HepG2 (cell line): ENCODE data around the gene PPAT. TPM values are rescaled to one million over a fixed set of nuclear protein-coding genes. Genes with fewer than 3 reads are reported as not detected.

Source experiments
- CENPT ChIP-seq: sonication (generic); formaldehyde crosslinking; IDR thresholded peaks from 2 replicates; pipeline ENCODE4 v1.8.0; 2022; ENCODE audit warnings: low read depth, mild to moderate bottlenecking, moderate library complexity, missing genetic modification reagents
- ESRRA ChIP-seq: sonication (generic); formaldehyde crosslinking; IDR thresholded peaks from 2 replicates; pipeline ENCODE4 v1.5.1; 2020; ENCODE audit warnings: mild to moderate bottlenecking, low read depth, missing genetic modification reagents
- HMG20B ChIP-seq: conservative IDR thresholded peaks from 2 replicates; pipeline ENCODE4 v1.6.1; 2016; ENCODE audit warnings: missing genetic modification reagents, missing compliant biosample characterization
- KDM2A ChIP-seq: sonication (generic); formaldehyde crosslinking; IDR thresholded peaks from 2 replicates; pipeline ENCODE4 v1.4.0; 2020; ENCODE audit warnings: low read depth, missing genetic modification reagents, borderline replicate concordance
- MIER3 ChIP-seq: IDR thresholded peaks from 2 replicates; pipeline ENCODE4 v1.6.1; 2016; ENCODE audit warnings: missing compliant biosample characterization, borderline replicate concordance
- SRSF1 ChIP-seq: fragments of 200-400 bp; formaldehyde crosslinking; optimal IDR thresholded peaks from 2 replicates; pipeline ENCODE3; 2017; ENCODE audit warnings: mild to moderate bottlenecking, low read depth, low read length, moderate library complexity
- TFDP1 ChIP-seq: IDR thresholded peaks from 2 replicates; pipeline ENCODE4 v1.6.1; 2016; ENCODE audit warnings: missing compliant biosample characterization, missing genetic modification reagents, borderline replicate concordance
- ZIK1 ChIP-seq: sonication (generic); formaldehyde crosslinking; IDR thresholded peaks from 2 replicates; pipeline ENCODE4 v1.5.0; 2020; ENCODE audit warnings: mild to moderate bottlenecking, low read depth, missing genetic modification reagents, borderline replicate concordance
- ZNF10 ChIP-seq: sonication (generic); formaldehyde crosslinking; IDR thresholded peaks from 2 replicates; pipeline ENCODE4 v1.4.0; 2020; ENCODE audit warnings: mild to moderate bottlenecking, low read depth, missing genetic modification reagents, borderline replicate concordance
- ZNF230 ChIP-seq: sonication (generic); formaldehyde crosslinking; IDR thresholded peaks from 2 replicates; pipeline ENCODE4 v1.4.0; 2020; ENCODE audit warnings: mild to moderate bottlenecking, missing genetic modification reagents
- ZNF44 ChIP-seq: sonication (generic); formaldehyde crosslinking; IDR thresholded peaks from 2 replicates; pipeline ENCODE4 v1.5.1; 2020; ENCODE audit warnings: mild to moderate bottlenecking, missing genetic modification reagents
- ZNF496 ChIP-seq: sonication (generic); formaldehyde crosslinking; IDR thresholded peaks from 2 replicates; pipeline ENCODE4 v1.8.1; 2023; ENCODE audit warnings: mild to moderate bottlenecking, moderate library complexity, missing genetic modification reagents; ENCODE audit not compliant: insufficient replicate concordance
- ZNF709 ChIP-seq: sonication (generic); formaldehyde crosslinking; IDR thresholded peaks from 2 replicates; pipeline ENCODE4 v1.5.0; 2020; ENCODE audit warnings: mild to moderate bottlenecking, missing genetic modification reagents
- polyA plus RNA-seq, 8 experiments: library from polyadenylated mRNA; depleted of rRNA in 3 of 8; stranded (reverse) in 7 of 8; unstranded in 1 of 8; fragments of >200 nt; fragmentation: Illumina TruSeq in 4 of 8; extraction: Trizol in 4 of 8; gene quantifications; 2 replicates each; pipeline versions ENCODE4 v1.2.1 to v1.2.3, GENCODE V29; 2011 to 2016; ENCODE audit warnings: low read depth in 4 of 8, missing spikeins in 1 of 8, mixed read lengths in 1 of 8; ENCODE audit not compliant: insufficient read depth in 1 of 8
- total RNA-seq, 5 experiments: library from RNA; depleted of rRNA; stranded (reverse); fragments of >200 nt; fragmentation: Illumina TruSeq; extraction: Trizol; gene quantifications; 2 replicates each; pipeline ENCODE4 v1.2.3, GENCODE V29; 2016; ENCODE audit warnings: low read depth in 1 of 5
- TF ChIP-seq, protein P1 (sequence below): sonication (generic); formaldehyde crosslinking; IDR thresholded peaks from 2 replicates; pipeline ENCODE4 v1.8.0; 2022; ENCODE audit warnings: missing genetic modification reagents, mild to moderate bottlenecking, inconsistent platforms, borderline replicate concordance
- TF ChIP-seq, protein P2 (sequence below): sonication (generic); formaldehyde crosslinking; IDR thresholded peaks from 2 replicates; pipeline ENCODE4 v1.4.0; 2020; ENCODE audit warnings: mild to moderate bottlenecking, low read depth, missing genetic modification reagents
- TF ChIP-seq, protein P3 (sequence below): sonication (generic); formaldehyde crosslinking; IDR thresholded peaks from 2 replicates; pipeline ENCODE4 v1.9.0; 2021; ENCODE audit warnings: missing genetic modification reagents, borderline replicate concordance
- TF ChIP-seq, protein P4 (sequence below): sonication (generic); formaldehyde crosslinking; IDR thresholded peaks from 2 replicates; pipeline ENCODE4 v1.8.0; 2022; ENCODE audit warnings: missing genetic modification reagents, mild to moderate bottlenecking, borderline replicate concordance
- TF ChIP-seq, protein P5 (sequence below): sonication (generic); formaldehyde crosslinking; IDR thresholded peaks from 2 replicates; pipeline ENCODE4 v1.8.0; 2022; ENCODE audit warnings: mild to moderate bottlenecking, missing genetic modification reagents

The PPAT gene
- total and polyA plus RNA-seq, 2 of the 13 experiments (the other 11 are each of a cell fraction or from before 2014, with no cell fraction given) = 16.9 to 62.6 TPM

- TF ChIP-seq SRSF1 (peak; percentile 31), HMG20B (no peak), MIER3 (CRISPR knock-in tag) (0 out of 2 replicates have a peak, but pooled peaks have one; percentile 56), ZNF44 (CRISPR knock-in tag) (no peak), ZNF496 (CRISPR knock-in tag) (no peak), ZNF709 (CRISPR knock-in tag) (no peak), KDM2A (CRISPR knock-in tag) (peak; percentile 90), ZNF230 (CRISPR knock-in tag) (0 out of 2 replicates have a peak, but pooled peaks have one; percentile 29), ZIK1 (no peak), TFDP1 (CRISPR knock-in tag) (0 out of 2 replicates have a peak, but pooled peaks have one; percentile 47), ZNF10 (CRISPR knock-in tag) (no peak), ESRRA (CRISPR knock-in tag) (no peak), CENPT (no peak)
- TF ChIP-seq, protein P1, sequence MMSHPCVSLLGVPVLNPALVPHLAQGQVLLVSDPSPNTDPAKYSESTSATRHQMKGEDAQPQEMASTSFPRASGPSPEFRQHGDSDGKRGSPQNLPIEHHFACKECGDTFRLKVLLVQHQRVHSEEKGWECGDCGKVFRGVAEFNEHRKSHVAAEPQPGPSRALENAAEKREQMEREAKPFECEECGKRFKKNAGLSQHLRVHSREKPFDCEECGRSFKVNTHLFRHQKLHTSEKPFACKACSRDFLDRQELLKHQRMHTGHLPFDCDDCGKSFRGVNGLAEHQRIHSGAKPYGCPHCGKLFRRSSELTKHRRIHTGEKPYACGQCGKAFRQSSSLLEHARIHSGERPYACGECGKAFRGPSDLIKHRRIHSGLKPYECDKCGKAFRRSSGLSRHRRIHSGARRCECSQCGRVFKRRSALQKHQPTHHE (CRISPR knock-in tag) = no peak
- TF ChIP-seq, protein P2, sequence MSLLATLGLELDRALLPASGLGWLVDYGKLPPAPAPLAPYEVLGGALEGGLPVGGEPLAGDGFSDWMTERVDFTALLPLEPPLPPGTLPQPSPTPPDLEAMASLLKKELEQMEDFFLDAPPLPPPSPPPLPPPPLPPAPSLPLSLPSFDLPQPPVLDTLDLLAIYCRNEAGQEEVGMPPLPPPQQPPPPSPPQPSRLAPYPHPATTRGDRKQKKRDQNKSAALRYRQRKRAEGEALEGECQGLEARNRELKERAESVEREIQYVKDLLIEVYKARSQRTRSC (CRISPR knock-in tag) = 0 out of 2 replicates have a peak, but pooled peaks have one; percentile 24
- TF ChIP-seq, protein P3, sequence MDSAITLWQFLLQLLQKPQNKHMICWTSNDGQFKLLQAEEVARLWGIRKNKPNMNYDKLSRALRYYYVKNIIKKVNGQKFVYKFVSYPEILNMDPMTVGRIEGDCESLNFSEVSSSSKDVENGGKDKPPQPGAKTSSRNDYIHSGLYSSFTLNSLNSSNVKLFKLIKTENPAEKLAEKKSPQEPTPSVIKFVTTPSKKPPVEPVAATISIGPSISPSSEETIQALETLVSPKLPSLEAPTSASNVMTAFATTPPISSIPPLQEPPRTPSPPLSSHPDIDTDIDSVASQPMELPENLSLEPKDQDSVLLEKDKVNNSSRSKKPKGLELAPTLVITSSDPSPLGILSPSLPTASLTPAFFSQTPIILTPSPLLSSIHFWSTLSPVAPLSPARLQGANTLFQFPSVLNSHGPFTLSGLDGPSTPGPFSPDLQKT (CRISPR knock-in tag) = no peak
- TF ChIP-seq, protein P4, sequence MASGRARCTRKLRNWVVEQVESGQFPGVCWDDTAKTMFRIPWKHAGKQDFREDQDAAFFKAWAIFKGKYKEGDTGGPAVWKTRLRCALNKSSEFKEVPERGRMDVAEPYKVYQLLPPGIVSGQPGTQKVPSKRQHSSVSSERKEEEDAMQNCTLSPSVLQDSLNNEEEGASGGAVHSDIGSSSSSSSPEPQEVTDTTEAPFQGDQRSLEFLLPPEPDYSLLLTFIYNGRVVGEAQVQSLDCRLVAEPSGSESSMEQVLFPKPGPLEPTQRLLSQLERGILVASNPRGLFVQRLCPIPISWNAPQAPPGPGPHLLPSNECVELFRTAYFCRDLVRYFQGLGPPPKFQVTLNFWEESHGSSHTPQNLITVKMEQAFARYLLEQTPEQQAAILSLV = peak; percentile 56; the same call in 1 of the 2 replicates
- TF ChIP-seq, protein P5, sequence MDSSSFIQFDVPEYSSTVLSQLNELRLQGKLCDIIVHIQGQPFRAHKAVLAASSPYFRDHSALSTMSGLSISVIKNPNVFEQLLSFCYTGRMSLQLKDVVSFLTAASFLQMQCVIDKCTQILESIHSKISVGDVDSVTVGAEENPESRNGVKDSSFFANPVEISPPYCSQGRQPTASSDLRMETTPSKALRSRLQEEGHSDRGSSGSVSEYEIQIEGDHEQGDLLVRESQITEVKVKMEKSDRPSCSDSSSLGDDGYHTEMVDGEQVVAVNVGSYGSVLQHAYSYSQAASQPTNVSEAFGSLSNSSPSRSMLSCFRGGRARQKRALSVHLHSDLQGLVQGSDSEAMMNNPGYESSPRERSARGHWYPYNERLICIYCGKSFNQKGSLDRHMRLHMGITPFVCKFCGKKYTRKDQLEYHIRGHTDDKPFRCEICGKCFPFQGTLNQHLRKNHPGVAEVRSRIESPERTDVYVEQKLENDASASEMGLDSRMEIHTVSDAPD (CRISPR knock-in tag) = no peak
These were observed 32.1 kb upstream of the PPAT start, which contains the start of gene SRP72 (continued) for GRCh38 chr4:56467284-56468096.
